HG02840 (cell line): Measurements from ENCODE around the gene EDC3.

ENCODE experiments used
- ATAC-seq: cut with Tn5 transposase; IDR thresholded peaks from one replicate; pipeline ENCODE4 v1.9.1; 2021; ENCODE audit warnings: mild to moderate bottlenecking, moderate library complexity, moderate number of reproducible peaks; ENCODE audit not compliant: unreplicated experiment, low FRiP score

Gene EDC3

GRCh38 chr15:74589826-74590225 is 106.0 kb downstream of the EDC3 start:
- ATAC-seq = no peak

- no peak for ATAC-seq
Observed at GRCh38 chr15:74585857-74586256, 110.0 kb downstream of the EDC3 start.

- ATAC-seq = no peak
Observed at GRCh38 chr15:74585191-74585590, 110.6 kb downstream of the EDC3 start.

- ATAC-seq = no peak
Observed at GRCh38 chr15:74584779-74585178, 111.0 kb downstream of the EDC3 start.

- no peak for ATAC-seq
Observed at GRCh38 chr15:74584204-74584603, 111.6 kb downstream of the EDC3 start.
